Spleen (tissue), 7 donors: Measurements from ENCODE around the gene PIGV.

ENCODE experiments used
- CTCF ChIP-seq, 11 experiments: fragments of 200-600 bp in 7 of 11; fragments of 450-650 bp in 4 of 11; sonication (generic) in 4 of 11; IDR thresholded peaks in 8 of 11; conservative IDR thresholded peaks in 3 of 11; 1 replicate in 7 of 11; 2 replicates in 4 of 11; pipeline versions ENCODE4 v1.4.0 to v1.8.0; 2016 to 2021; ENCODE audit warnings: antibody characterized with exemption in 11 of 11, inconsistent platforms in 4 of 11, mild to moderate bottlenecking in 1 of 11
- POLR2A ChIP-seq, 3 donors: fragments of 450-650 bp; IDR thresholded peaks; one replicate each; pipeline ENCODE4 v1.5.1; 2017; ENCODE audit warnings: antibody characterized with exemption in 3 of 3, mild to moderate bottlenecking in 1 of 3
- POLR2AphosphoS5 ChIP-seq, 3 donors: sonication (generic); formaldehyde crosslinking; IDR thresholded peaks; one replicate each; pipeline ENCODE4 v1.5.1; 2017; ENCODE audit warnings: antibody characterized with exemption in 3 of 3
- donor health status: DM: no; HTN: no; CAD: no; lungs with moderate emphysema.
- donor health status: DM: no; HTN: no; CAD: no.
- donor health status: DM: no; HTN: no; CAD: no.

GRCh38 chr1:26822737-26823395, 35.1 kb downstream of the PIGV start:
- TF ChIP-seq CTCF (IDR thresholded peaks at IDR 0.05 in 8 of 11, conservative IDR thresholded peaks at IDR 0.05 in 3 of 11) (no peak), POLR2A (IDR thresholded peaks at IDR 0.05) (no peak), POLR2AphosphoS5 (IDR thresholded peaks at IDR 0.05) (no peak)
